Caco-2 (cell line): Measurements from ENCODE around the gene ULK3. TPM values are rescaled to one million over a fixed set of nuclear protein-coding genes. Genes with fewer than 3 reads are reported as not detected.

Source experiments
- BruUV-seq: library from RNA; stranded (reverse); fragments of 400-500 nt; replicated peaks from 2 replicates; lab custom pipeline; 2021; lab: Mats Ljungman, UMichigan
- CTCF ChIA-PET: fragments of 300-600 bp; sonication (Branson Sonifier 250); formaldehyde crosslinking; loops from one replicate; lab custom pipeline; 2022; ENCODE audit warnings: antibody characterized with exemption; lab: Charles Lee
- POLR2A ChIA-PET: fragments of 300-600 bp; sonication (Branson Sonifier 250); formaldehyde crosslinking; loops from one replicate; lab custom pipeline; 2022; ENCODE audit warnings: antibody characterized with exemption; lab: Charles Lee
- DNase-seq, 2 experiments: peaks; one replicate each; pipeline versions ENCODE4 v3.0.0 to v3.0.0-alpha.2; 2020 to 2022
- H3K27me3 ChIP-seq: replicated peaks from 2 replicates; pipeline ENCODE4 v1.6.0; 2011; ENCODE audit warnings: low read length; ENCODE audit not compliant: control insufficient read depth, insufficient read depth
- H3K36me3 ChIP-seq: 2 replicates; pipeline ENCODE4 v1.5.1; 2011; ENCODE audit warnings: low read length; ENCODE audit not compliant: control insufficient read depth, insufficient read depth
- H3K4me1 ChIP-seq: fragments of 250-450 bp; sonication (Bioruptor Pico); 2 replicates; pipeline ENCODE4 v1.5.1; 2020; ENCODE audit warnings: mild to moderate bottlenecking
- H3K4me3 ChIP-seq: 2 replicates; pipeline ENCODE4 v1.5.1; 2011; ENCODE audit warnings: low read depth, mild to moderate bottlenecking, control low read depth, low read length
- H3K9me3 ChIP-seq: fragments of 250-450 bp; sonication (Bioruptor Pico); 2 replicates; pipeline ENCODE4 v1.5.1; 2020; ENCODE audit warnings: mild to moderate bottlenecking, moderate library complexity
- H3K27ac Mint-ChIP-seq: one replicate; pipeline ENCODE4 v1.8.0; 2022; ENCODE audit warnings: mixed read lengths; ENCODE audit not compliant: unreplicated experiment
- H3K27me3 Mint-ChIP-seq: one replicate; pipeline ENCODE4 v1.8.0; 2022; ENCODE audit warnings: mixed read lengths; ENCODE audit not compliant: insufficient read depth, unreplicated experiment
- H3K36me3 Mint-ChIP-seq: one replicate; pipeline ENCODE4 v1.8.0; 2022; ENCODE audit warnings: mild to moderate bottlenecking, mixed read lengths; ENCODE audit not compliant: insufficient read depth, unreplicated experiment
- H3K4me1 Mint-ChIP-seq: one replicate; pipeline ENCODE4 v1.8.0; 2022; ENCODE audit warnings: low read depth, mixed read lengths; ENCODE audit not compliant: unreplicated experiment
- H3K4me3 Mint-ChIP-seq: one replicate; pipeline ENCODE4 v1.8.0; 2022; ENCODE audit warnings: mild to moderate bottlenecking, moderate library complexity, mixed read lengths; ENCODE audit not compliant: unreplicated experiment
- H3K9me3 Mint-ChIP-seq: one replicate; pipeline ENCODE4 v1.8.0; 2022; ENCODE audit warnings: mixed read lengths; ENCODE audit not compliant: unreplicated experiment
- intact Hi-C: fragments of 100-400 bp; cut with micrococcal nuclease; formaldehyde crosslinking; loops from one replicate; pipeline ENCODE4 v1.10.0; 2022; ENCODE audit not compliant: unreplicated experiment
- total RNA-seq: library from RNA; stranded (reverse); gene quantifications from 2 replicates; pipeline ENCODE4 v1.2.3, GENCODE V29; 2022
- TF ChIP-seq, protein P1 (sequence below), 2 experiments: fragments of 200-600 bp in 1 of 2; IDR thresholded peaks; 1 replicate in 1 of 2; 2 replicates in 1 of 2; pipeline versions ENCODE4 v1.5.1 to v1.8.0; 2011 to 2022; ENCODE audit warnings: antibody characterized with exemption in 1 of 2, control low read depth in 1 of 2, inconsistent platforms in 1 of 2, low read depth in 1 of 2, low read length in 1 of 2, mild to moderate bottlenecking in 1 of 2, moderate library complexity in 1 of 2; ENCODE audit not compliant: insufficient read depth in 1 of 2, severe bottlenecking in 1 of 2, unreplicated experiment in 1 of 2

ULK3 gene
- total RNA-seq, 1 experiment from 2014 or later: 33.4 TPM

DNA sequence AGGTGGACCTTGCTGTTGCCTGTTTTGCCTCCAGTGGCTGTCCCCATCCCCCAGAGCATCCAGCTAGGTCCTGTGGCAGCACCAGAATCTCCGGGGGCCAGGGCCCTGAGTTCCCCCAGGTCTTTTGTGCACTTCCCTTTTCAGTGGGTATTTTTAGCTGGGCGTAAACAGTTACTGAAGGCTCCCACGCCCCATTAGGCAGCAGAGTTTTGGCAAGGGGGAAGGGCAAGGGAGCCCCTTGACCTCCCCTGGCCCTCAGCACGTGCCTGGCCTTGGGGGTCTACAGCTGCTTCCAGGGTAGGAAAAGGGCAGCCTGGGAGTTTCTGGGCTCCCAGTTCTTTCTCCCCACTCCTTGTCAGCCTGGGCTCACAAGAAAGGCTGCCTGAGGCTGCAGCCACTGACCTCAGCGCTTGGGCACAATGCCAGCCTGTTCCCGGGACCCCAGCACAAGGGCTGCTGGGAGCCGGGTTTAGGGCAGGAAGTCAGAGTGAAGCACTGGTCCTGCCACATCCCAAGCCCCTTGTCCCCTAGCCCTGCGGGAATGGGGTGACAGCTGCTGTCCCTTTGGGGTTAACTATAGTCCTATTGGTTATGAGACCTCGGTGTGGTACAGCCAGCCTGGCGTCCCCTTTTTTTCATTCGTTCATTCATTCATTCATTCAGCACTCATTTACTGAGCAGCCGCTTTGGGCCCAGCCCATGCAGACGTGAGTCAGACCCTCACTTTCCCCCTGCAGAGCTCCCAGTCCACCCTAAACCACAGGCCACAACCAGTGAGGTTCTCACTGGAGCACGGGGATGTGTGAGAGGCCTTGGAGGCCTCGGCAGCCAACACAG lies 52.7 kb downstream of the ULK3 start:
- Mint-ChIP-seq H3K27me3 (no peaks in the 10 kb centered on the region), H3K4me1 (peaks cover 13% of the 10 kb centered on the region), H3K27ac (no peak overlapping the region), H3K4me3 (no peak overlapping the region), H3K9me3 (no peaks in the 10 kb centered on the region), H3K36me3 (no peaks in the 10 kb centered on the region)
- Histone ChIP-seq H3K4me3 (no peak overlapping the region), H3K9me3 (no peaks in the 10 kb centered on the region), H3K36me3 (no peaks in the 10 kb centered on the region; the same call in 1 of the 2 replicates), H3K4me1 (peaks cover 19% of the 10 kb centered on the region), H3K27me3 (no peaks in the 10 kb centered on the region)
- TF ChIP-seq, protein P1, sequence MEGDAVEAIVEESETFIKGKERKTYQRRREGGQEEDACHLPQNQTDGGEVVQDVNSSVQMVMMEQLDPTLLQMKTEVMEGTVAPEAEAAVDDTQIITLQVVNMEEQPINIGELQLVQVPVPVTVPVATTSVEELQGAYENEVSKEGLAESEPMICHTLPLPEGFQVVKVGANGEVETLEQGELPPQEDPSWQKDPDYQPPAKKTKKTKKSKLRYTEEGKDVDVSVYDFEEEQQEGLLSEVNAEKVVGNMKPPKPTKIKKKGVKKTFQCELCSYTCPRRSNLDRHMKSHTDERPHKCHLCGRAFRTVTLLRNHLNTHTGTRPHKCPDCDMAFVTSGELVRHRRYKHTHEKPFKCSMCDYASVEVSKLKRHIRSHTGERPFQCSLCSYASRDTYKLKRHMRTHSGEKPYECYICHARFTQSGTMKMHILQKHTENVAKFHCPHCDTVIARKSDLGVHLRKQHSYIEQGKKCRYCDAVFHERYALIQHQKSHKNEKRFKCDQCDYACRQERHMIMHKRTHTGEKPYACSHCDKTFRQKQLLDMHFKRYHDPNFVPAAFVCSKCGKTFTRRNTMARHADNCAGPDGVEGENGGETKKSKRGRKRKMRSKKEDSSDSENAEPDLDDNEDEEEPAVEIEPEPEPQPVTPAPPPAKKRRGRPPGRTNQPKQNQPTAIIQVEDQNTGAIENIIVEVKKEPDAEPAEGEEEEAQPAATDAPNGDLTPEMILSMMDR (IDR thresholded peaks at IDR 0.05; ENCODE audit: insufficient read depth in 1 of 2, low read depth in 1 of 2, low read length in 1 of 2, severe bottlenecking in 1 of 2, unreplicated experiment in 1 of 2): no peak
- CTCF ChIA-PET: interaction anchor here (1.2 to 1.5 kb wide), 3 partner anchors 15 to 157 kb away, joined by 3 to 4 read pairs (median 3); no protein-coding TSS in a partner anchor
- no peak for DNase-seq
- POLR2A ChIA-PET: no interaction called here
- intact Hi-C loops: no loop called here
- BruUV-seq: no TSS peak

DNA sequence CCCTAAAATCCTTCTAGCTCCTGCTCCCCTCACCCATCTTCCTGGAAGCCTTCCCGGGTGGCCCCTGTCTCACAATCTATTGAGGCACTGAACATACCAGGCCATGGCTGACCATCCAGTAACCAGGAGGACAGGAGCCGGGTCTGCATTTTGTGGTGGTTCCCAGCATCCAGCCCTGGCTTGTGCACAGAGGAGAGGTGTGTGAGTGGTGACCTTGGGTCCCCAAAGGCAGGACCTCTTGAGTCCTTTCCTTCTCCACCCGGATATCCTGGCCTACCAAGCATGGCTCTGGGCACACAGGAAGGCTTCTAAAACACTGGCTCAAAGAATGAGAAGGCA lies 53.2 kb downstream of the ULK3 start:
- H3K27me3 ChIP-seq: no peaks in the 10 kb centered on the region
- no peaks in the 10 kb centered on the region for H3K9me3 ChIP-seq
- Mint-ChIP-seq H3K27me3 (no peaks in the 10 kb centered on the region), H3K27ac (peak overlapping the region; percentile 3), H3K4me3 (peak overlapping the region; percentile 1), H3K36me3 (peaks cover under 1% of the 10 kb centered on the region), H3K9me3 (no peaks in the 10 kb centered on the region), H3K4me1 (peaks cover 13% of the 10 kb centered on the region)
- TF ChIP-seq, protein P1 (IDR thresholded peaks at IDR 0.05; ENCODE audit: insufficient read depth in 1 of 2, low read depth in 1 of 2, low read length in 1 of 2, severe bottlenecking in 1 of 2, unreplicated experiment in 1 of 2): no peak
- POLR2A ChIA-PET: no interaction called here
- intact Hi-C loops: no loop called here
- no peak overlapping the region for H3K4me3 ChIP-seq
- H3K4me1 ChIP-seq: peaks cover 19% of the 10 kb centered on the region
- no peak for DNase-seq
- no peaks in the 10 kb centered on the region; the same call in 1 of the 2 replicates for H3K36me3 ChIP-seq
- CTCF ChIA-PET: interaction anchor here (0.6 to 1.5 kb wide), 4 partner anchors 15 to 157 kb away, joined by 3 to 4 read pairs (median 3); partner anchors contain the start of gene ULK3
- BruUV-seq: no TSS peak

DNA sequence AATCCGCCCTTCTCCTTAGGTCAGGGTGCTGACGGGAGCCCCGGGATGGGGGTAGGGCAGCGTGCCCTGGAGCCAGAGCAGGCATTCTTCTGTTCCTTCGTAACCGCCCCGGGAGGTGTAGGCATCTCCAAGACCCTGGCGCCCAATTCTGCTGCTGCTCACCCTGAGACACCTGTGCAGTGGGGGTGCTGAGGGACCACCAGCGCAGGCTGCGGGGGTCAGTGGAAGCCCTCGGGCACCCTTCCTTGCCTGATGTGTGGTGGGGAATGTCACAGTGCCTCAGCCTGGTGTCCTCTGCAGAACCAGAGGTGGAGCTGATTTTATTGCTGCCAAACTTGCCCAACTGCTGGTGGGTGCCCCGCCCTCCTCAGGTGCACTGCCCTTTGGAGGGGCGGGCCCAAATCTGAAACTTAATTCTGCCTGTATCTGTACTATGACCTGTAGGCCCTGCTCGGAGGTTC lies 53.8 kb downstream of the ULK3 start:
- no TSS peak for BruUV-seq
- Mint-ChIP-seq H3K27me3 (no peaks in the 10 kb centered on the region), H3K4me1 (peaks cover 13% of the 10 kb centered on the region), H3K4me3 (peak overlapping the region; percentile 1), H3K27ac (peak overlapping the region; percentile 3), H3K36me3 (peaks cover 5% of the 10 kb centered on the region), H3K9me3 (no peaks in the 10 kb centered on the region)
- Histone ChIP-seq H3K36me3 (no peaks in the 10 kb centered on the region; the same call in 1 of the 2 replicates), H3K4me3 (no peak overlapping the region), H3K27me3 (no peaks in the 10 kb centered on the region), H3K9me3 (no peaks in the 10 kb centered on the region), H3K4me1 (peaks cover 19% of the 10 kb centered on the region)
- DNase-seq: peak; percentile 71 to 74
- CTCF ChIA-PET: interaction anchor here (0.6 to 1.5 kb wide), 4 partner anchors 16 to 54 kb away, joined by 3 to 5 read pairs (median 4); partner anchors contain the start of gene ULK3
- intact Hi-C loops: no loop called here
- POLR2A ChIA-PET: no interaction called here
- TF ChIP-seq, protein P1 (IDR thresholded peaks at IDR 0.05; ENCODE audit: insufficient read depth in 1 of 2, low read depth in 1 of 2, low read length in 1 of 2, severe bottlenecking in 1 of 2, unreplicated experiment in 1 of 2): no peak
